ENCODE measurements around the gene PWWP2B. TPM values are rescaled to one million over a fixed set of nuclear protein-coding genes. Genes with fewer than 3 reads are reported as not detected.
"Not testable (repeated sequence)": the region's sequence is repeated elsewhere in the genome, so short reads cannot be mapped to it uniquely, and the experiment has no call there.

The PWWP2B gene
- total and polyA plus RNA-seq, 2 experiments from 2014 or later: 0.66 to 5.8 TPM

DNA sequence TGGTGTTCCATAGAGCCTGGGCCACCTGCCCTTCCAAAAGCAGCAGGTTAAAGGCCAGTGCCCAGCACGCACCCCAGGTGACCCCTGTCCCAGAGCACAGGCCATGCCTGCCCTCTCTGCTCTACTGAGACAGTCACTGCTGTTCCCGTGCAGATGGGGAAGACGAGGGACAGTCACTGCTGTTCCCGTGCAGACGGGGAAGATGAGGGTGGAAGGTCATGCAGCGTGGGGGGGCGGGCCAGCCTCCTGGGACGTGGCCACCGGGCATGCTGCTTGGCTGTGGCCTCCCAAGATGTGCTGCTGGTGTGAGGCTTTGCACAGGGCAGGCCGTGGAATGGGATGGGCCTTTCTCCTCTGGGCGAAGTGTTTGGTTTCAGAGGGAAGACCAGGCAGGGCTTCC lies 46.6 kb upstream of the PWWP2B start:
- DNase-seq: no peak
- H4K20me1 ChIP-seq (ENCODE audit: insufficient read depth): no peaks in the 10 kb centered on the region
- in situ Hi-C loops (cut with MboI): no loop called here
- H3K9me3 ChIP-seq (ENCODE audit: low read depth): no peaks in the 10 kb centered on the region
- no peaks in the 10 kb centered on the region for H3F3A ChIP-seq (ENCODE audit: insufficient read depth)
- H3K36me3 ChIP-seq (ENCODE audit: low read depth): no peaks in the 10 kb centered on the region
- no peak for TF ChIP-seq EZH2phosphoT487 (IDR thresholded peaks at IDR 0.05; ENCODE audit: insufficient read depth, low read depth)
- TF ChIP-seq EZH2 (IDR thresholded peaks at IDR 0.05; ENCODE audit: insufficient read depth, poor library complexity, severe bottlenecking): no peak
- H3K9me2 ChIP-seq (ENCODE audit: insufficient read depth): no peaks in the 10 kb centered on the region
- WGBS, 2 experiments (ENCODE audit: low coverage in 1 of 2, low lambda C conversion rate in 2 of 2, missing lambda C conversion rate in 2 of 2): 85 to 89% methylated on average over 11 of the region's 11 CpGs
- no peak overlapping the region for H3K9ac ChIP-seq
- no peak overlapping the region for H2AFZ ChIP-seq
- no peak overlapping the region for H3K4me2 ChIP-seq (ENCODE audit: unreplicated experiment)
- no peak overlapping the region for H3K27ac ChIP-seq
- no peaks in the 10 kb centered on the region for H3K79me2 ChIP-seq (ENCODE audit: insufficient read depth)
- no peak overlapping the region for H3K4me3 ChIP-seq
- H3K27me3 ChIP-seq (replicated peaks; ENCODE audit: insufficient read depth): no peaks in the 10 kb centered on the region
- H3K4me1 ChIP-seq (ENCODE audit: insufficient read depth): no peaks in the 10 kb centered on the region

DNA sequence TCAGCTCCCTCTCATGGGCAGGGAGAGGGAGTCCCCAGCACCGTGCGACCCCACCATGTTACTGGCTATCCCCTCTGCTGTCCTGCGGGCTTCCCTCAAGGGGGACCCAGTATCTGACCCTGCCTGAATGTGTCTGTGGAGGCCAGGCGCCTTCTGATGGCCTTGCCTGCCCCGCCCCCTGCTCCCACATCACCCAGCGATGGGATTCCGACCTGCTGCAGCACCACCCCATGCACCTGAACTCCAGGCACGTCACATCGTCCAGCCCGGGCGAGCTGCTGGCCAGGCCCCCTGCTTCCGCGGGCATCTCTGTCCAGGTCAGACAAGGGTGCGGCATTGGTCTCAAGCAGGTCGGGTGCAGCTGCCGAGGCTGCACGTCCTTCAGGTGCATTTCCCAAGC lies 46.1 kb upstream of the PWWP2B start:
- Histone ChIP-seq H3K79me2 (ENCODE audit: insufficient read depth) (no peaks in the 10 kb centered on the region), H3K9me2 (ENCODE audit: insufficient read depth) (no peaks in the 10 kb centered on the region), H3K9me3 (ENCODE audit: low read depth) (no peaks in the 10 kb centered on the region), H3K9ac (no peak overlapping the region), H4K20me1 (ENCODE audit: insufficient read depth) (no peaks in the 10 kb centered on the region), H2AFZ (no peak overlapping the region), H3K36me3 (ENCODE audit: low read depth) (no peaks in the 10 kb centered on the region), H3K27ac (no peak overlapping the region), H3K4me3 (no peak overlapping the region), H3K4me2 (ENCODE audit: unreplicated experiment) (no peak overlapping the region), H3K27me3 (replicated peaks; ENCODE audit: insufficient read depth) (no peaks in the 10 kb centered on the region), H3K4me1 (ENCODE audit: insufficient read depth) (no peaks in the 10 kb centered on the region), H3F3A (ENCODE audit: insufficient read depth) (no peaks in the 10 kb centered on the region)
- no peak for TF ChIP-seq EZH2phosphoT487 (IDR thresholded peaks at IDR 0.05; ENCODE audit: insufficient read depth, low read depth)
- TF ChIP-seq EZH2 (IDR thresholded peaks at IDR 0.05; ENCODE audit: insufficient read depth, poor library complexity, severe bottlenecking): no peak
- 90 to 92% methylated on average over 15 to 17 of the region's 17 CpGs for WGBS, 2 experiments (ENCODE audit: low coverage in 1 of 2, low lambda C conversion rate in 2 of 2, missing lambda C conversion rate in 2 of 2)
- in situ Hi-C loops (cut with MboI): no loop called here
- no peak for DNase-seq

DNA sequence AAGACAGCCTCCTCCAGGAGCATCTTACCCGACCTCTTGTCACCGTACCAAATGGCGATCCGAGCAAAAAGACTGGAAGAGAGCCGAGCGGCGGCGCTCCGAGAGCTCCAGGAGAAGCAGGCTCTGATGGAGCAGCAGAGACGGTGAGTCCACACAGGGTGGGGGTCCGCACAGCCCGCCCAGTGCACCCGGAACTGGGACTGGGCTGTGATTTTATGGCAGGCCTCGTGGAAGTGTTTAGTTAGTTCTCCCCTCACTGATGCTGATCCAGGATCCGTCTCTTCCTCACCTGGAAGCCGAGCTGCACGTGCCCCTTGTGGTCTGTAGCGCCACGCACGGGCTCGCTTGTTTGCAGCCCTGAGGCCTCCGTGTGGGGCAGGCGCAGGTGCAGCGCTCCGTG lies 45.4 kb upstream of the PWWP2B start:
- H2AFZ ChIP-seq: no peak overlapping the region
- in situ Hi-C loops (cut with MboI): no loop called here
- no peak overlapping the region for H3K27ac ChIP-seq
- no peak for DNase-seq
- 84 to 89% methylated on average over 21 to 25 of the region's 25 CpGs for WGBS, 2 experiments (ENCODE audit: low coverage in 1 of 2, low lambda C conversion rate in 2 of 2, missing lambda C conversion rate in 2 of 2)
- no peak overlapping the region for H3K9ac ChIP-seq
- H3K4me3 ChIP-seq: no peak overlapping the region
- no peaks in the 10 kb centered on the region for H3K27me3 ChIP-seq (replicated peaks; ENCODE audit: insufficient read depth)
- H3F3A ChIP-seq (ENCODE audit: insufficient read depth): no peaks in the 10 kb centered on the region
- H3K9me3 ChIP-seq (ENCODE audit: low read depth): no peaks in the 10 kb centered on the region
- no peaks in the 10 kb centered on the region for H3K79me2 ChIP-seq (ENCODE audit: insufficient read depth)
- H3K4me2 ChIP-seq (ENCODE audit: unreplicated experiment): no peak overlapping the region
- no peaks in the 10 kb centered on the region for H3K36me3 ChIP-seq (ENCODE audit: low read depth)
- H3K4me1 ChIP-seq (ENCODE audit: insufficient read depth): no peaks in the 10 kb centered on the region
- TF ChIP-seq EZH2 (IDR thresholded peaks at IDR 0.05; ENCODE audit: insufficient read depth, poor library complexity, severe bottlenecking) (no peak), EZH2phosphoT487 (IDR thresholded peaks at IDR 0.05; ENCODE audit: insufficient read depth, low read depth) (no peak)
- H4K20me1 ChIP-seq (ENCODE audit: insufficient read depth): no peaks in the 10 kb centered on the region
- H3K9me2 ChIP-seq (ENCODE audit: insufficient read depth): no peaks in the 10 kb centered on the region

DNA sequence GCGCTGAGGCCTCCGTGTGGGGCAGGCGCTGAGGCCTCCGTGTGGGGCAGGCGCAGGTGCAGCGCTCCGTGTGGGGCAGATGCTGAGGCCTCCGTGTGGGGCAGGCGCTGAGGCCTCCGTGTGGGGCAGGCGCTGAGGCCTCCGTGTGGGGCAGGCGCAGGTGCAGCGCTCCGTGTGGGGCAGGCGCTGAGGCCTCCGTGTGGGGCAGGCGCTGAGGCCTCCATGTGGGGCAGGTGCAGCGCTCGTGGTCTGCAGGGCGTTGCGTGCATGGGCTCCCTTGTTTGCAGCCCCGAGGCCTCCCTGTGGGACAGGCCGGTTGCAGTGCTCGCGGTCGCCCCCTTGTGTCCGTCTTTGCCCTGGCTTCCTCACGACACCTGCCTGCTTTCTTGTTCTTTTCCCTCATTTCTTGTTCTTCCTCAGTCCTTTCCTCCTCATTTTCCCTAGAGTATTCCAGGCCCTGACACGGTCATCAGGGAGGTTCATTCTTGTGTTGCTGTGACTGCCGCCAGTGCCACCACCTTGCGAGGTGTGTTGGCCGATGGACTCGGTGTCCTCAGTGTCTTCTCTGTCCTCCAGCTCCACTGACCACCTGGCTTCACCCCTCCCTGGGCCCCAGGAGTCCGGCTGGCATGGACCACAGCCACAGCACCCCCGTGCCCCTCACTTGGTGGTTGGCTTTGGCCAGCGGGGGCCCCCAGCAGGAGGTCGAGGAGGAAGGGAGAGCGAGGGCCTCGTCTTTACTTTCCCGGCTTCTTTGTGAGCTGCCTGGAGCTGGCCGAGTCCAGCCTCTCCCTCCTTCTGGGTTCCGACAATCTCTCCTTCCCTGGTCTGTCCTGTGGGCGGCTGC lies 44.3 kb upstream of the PWWP2B start:
- H3K27ac ChIP-seq; H3K9me3 ChIP-seq (ENCODE audit: low read depth); H3K4me1 ChIP-seq (ENCODE audit: insufficient read depth); H4K20me1 ChIP-seq (ENCODE audit: insufficient read depth); H3K79me2 ChIP-seq (ENCODE audit: insufficient read depth); H3F3A ChIP-seq (ENCODE audit: insufficient read depth); H3K4me3 ChIP-seq; H3K9ac ChIP-seq; H3K4me2 ChIP-seq (ENCODE audit: unreplicated experiment); in situ Hi-C loops (cut with MboI); H3K36me3 ChIP-seq (ENCODE audit: low read depth); H2AFZ ChIP-seq; H3K27me3 ChIP-seq (replicated peaks; ENCODE audit: insufficient read depth); H3K9me2 ChIP-seq (ENCODE audit: insufficient read depth): not testable (repeated sequence)
- peak; percentile 66 for DNase-seq
- 52 to 55% methylated on average over 20 to 40 of the region's 44 CpGs for WGBS, 2 experiments (ENCODE audit: low coverage in 1 of 2, low lambda C conversion rate in 2 of 2, missing lambda C conversion rate in 2 of 2)
